HFF-Myc (cell line): ENCODE measurements around the gene PTPRA.

ENCODE experiments used
- DNase-seq: peaks from one replicate; pipeline ENCODE4 v3.0.0-alpha.2; 2011; ENCODE audit warnings: low read depth; ENCODE audit errors: extremely low read depth
- H3K4me3 ChIP-seq: replicated peaks from 2 replicates; pipeline ENCODE4 v1.5.1; 2011; ENCODE audit warnings: low read depth, mild to moderate bottlenecking, control low read depth, low read length
- TF ChIP-seq, protein P1 (sequence below): IDR thresholded peaks from 2 replicates; pipeline ENCODE4 v1.5.1; 2012; ENCODE audit warnings: mild to moderate bottlenecking, low read depth, low read length, control low read depth; ENCODE audit errors: missing control alignments

PTPRA gene

GRCh38 chr20:2967841-2968240 is 94.6 kb downstream of the PTPRA start:
- H3K4me3 ChIP-seq = no peak overlapping the region
- TF ChIP-seq, protein P1, sequence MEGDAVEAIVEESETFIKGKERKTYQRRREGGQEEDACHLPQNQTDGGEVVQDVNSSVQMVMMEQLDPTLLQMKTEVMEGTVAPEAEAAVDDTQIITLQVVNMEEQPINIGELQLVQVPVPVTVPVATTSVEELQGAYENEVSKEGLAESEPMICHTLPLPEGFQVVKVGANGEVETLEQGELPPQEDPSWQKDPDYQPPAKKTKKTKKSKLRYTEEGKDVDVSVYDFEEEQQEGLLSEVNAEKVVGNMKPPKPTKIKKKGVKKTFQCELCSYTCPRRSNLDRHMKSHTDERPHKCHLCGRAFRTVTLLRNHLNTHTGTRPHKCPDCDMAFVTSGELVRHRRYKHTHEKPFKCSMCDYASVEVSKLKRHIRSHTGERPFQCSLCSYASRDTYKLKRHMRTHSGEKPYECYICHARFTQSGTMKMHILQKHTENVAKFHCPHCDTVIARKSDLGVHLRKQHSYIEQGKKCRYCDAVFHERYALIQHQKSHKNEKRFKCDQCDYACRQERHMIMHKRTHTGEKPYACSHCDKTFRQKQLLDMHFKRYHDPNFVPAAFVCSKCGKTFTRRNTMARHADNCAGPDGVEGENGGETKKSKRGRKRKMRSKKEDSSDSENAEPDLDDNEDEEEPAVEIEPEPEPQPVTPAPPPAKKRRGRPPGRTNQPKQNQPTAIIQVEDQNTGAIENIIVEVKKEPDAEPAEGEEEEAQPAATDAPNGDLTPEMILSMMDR = no peak
- DNase-seq = no peak

- no peak overlapping the region for H3K4me3 ChIP-seq
- no peak for DNase-seq
- TF ChIP-seq, protein P1 = no peak
Measured at GRCh38 chr20:2972126-2972525, 98.8 kb downstream of the PTPRA start.

DNA sequence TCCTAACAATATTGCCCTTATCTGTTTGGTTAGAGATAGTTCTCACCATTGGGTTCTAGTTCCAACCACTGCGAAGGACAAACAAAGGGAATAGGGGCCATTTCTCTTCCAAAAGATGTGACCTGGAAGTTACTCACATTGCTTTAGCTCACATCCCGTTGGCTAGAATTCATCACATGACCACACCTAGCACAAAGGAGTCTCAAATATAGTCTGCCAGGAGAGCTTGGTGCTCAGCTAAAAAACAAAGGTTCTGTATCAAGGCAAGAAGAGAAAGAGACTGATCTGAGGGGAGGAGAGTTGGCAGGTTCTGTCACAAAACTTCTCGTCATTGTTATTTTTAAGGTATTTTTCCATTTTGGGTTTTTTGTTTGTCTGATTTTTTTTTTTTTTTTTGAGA is 100.3 kb downstream of the PTPRA start:
- DNase-seq = no peak
- TF ChIP-seq, protein P1 = no peak

GRCh38 chr20:2978519-2978918 is 105.2 kb downstream of the PTPRA start:
- H3K4me3 ChIP-seq = no peak overlapping the region
- DNase-seq = no peak
- TF ChIP-seq, protein P1 = no peak

More for the DNA sequence above, 100.3 kb downstream of the PTPRA start:
- no peak overlapping the region for H3K4me3 ChIP-seq

- no peak overlapping the region for H3K4me3 ChIP-seq
- TF ChIP-seq, protein P1 = no peak
- no peak for DNase-seq
Measured at GRCh38 chr20:2981646-2982045, 108.4 kb downstream of the PTPRA start.

DNA sequence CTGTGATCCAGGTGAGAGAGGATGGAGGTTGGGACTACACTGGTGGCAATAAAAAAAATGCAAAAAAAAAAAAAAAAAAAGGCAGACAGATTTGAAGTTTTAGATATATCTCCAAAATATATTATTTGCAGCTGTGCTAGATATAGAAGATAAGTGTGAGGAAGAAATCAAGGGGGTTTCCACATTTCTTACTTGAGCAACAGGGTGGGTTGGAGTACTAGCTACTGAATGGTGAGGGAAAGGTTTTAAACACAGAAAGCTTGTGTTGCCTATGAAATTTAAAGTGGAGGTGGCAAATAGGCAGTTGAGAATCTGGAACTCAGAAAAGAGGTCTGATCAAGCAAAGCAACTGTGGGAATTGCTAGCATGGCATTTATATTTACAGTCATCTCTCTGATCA is 110.2 kb downstream of the PTPRA start:
- no peak for DNase-seq
- H3K4me3 ChIP-seq = no peak overlapping the region
- TF ChIP-seq, protein P1 = no peak

DNA sequence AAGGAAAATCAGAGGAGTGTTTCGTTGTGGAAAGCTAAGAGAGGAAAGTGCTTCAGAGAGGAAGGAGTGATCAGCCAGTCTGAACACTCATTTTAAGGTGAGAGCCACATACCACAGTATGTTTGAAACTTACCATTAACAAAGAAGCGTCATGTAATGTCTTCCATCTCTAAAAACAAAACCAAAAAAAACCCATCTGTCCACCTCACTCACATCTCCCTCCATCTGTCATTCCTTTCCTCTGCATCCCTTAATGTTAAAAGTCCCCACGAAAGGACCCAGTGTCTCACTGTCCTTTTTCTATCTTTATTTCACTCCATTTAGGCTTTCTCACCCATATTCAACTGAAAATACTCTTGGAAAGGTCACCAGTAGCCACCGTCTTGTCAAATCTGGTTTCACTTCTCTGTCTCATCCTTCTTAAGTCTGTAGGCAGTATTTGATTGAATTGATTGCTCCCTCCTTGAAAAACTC is 110.8 kb downstream of the PTPRA start:
- H3K4me3 ChIP-seq = no peak overlapping the region
- DNase-seq = no peak
- TF ChIP-seq, protein P1 = no peak
